Fibroblast of upper back skin (primary cell): ENCODE measurements around the gene UFC1.

Source experiments
- DNase-seq: peaks from one replicate; pipeline ENCODE4 v3.0.0-alpha.2; 2013

Gene UFC1

DNA sequence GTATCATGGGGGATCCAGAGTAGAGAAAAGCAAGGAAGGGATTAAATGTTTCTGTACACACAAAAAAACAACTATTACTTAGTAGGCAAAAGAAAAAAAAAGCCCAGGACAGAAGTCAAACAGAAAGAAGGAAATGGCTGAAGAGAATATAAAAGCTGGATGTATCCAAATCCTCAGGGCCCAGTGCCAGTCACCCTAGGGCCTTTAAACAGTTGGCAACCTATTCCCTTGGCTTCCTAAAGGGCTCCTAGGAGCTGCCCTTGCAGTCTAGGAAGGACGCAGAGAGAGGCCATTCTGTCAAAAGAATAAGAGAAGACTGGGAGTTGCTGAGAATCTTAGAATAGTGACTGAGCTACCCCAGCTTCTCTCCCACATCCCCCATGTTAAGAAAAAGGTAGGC is 18.6 kb downstream of the UFC1 start:
- DNase-seq = no peak

GRCh38 chr1:161172776-161173376 is 19.1 kb downstream of the UFC1 start:
- peak; percentile 98 for DNase-seq

DNA sequence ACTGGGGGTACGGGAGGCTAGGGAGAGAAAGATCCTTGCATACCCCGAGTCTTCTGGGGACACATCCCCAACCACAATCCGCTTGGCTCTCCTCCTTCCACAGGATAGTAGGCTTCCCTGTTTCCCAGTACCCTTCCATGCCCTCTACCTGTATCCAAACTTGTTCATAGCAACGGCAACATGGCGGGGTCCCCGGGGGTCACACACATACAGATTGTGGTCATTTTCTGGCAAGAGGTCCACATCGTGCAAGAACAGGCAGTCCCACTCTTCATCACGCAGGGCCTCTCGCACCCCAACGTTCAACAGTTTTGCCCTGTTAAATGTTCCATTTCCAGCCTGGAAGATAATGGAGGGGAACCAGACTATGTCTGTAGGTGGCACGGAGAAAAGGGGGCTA is 19.9 kb downstream of the UFC1 start:
- DNase-seq = no peak

- DNase-seq = no peak
These were observed 21.1 kb downstream of the UFC1 start for GRCh38 chr1:161174911-161175310.

DNA sequence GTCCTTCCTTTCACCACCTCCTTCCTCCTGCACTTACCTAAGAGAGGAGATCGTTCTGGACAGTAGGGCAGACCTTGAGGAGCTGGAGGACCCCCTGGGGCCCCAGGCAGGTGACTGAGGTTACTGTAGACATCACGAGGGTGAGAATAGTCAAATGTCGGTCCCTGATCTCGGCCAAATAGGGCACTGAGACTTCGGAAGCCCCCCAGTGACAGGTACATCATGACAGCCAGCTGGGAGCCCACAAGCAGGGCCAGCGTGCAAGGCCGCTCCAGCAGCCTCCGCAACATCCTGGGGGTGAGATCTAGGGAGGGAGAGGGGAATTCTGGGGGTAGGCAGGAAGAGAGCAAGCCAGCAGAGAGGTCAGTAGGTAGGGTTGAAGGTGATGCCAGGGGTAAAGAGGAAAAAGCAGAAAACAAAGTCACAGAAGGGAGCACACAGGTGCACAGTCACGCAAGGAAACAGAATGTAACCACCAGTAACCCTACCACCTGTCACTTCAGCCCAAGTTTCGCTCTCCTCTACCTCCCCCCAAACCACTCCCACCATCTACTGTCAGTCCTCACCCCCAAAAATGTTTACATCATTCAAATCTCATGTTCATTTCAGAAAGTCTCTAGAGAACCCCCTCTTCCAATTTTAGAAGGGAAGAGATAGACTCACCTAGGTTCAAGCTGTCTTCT is 22.1 kb downstream of the UFC1 start:
- no peak for DNase-seq

- DNase-seq = no peak
These were observed 22.8 kb downstream of the UFC1 start for GRCh38 chr1:161176468-161177111.

DNA sequence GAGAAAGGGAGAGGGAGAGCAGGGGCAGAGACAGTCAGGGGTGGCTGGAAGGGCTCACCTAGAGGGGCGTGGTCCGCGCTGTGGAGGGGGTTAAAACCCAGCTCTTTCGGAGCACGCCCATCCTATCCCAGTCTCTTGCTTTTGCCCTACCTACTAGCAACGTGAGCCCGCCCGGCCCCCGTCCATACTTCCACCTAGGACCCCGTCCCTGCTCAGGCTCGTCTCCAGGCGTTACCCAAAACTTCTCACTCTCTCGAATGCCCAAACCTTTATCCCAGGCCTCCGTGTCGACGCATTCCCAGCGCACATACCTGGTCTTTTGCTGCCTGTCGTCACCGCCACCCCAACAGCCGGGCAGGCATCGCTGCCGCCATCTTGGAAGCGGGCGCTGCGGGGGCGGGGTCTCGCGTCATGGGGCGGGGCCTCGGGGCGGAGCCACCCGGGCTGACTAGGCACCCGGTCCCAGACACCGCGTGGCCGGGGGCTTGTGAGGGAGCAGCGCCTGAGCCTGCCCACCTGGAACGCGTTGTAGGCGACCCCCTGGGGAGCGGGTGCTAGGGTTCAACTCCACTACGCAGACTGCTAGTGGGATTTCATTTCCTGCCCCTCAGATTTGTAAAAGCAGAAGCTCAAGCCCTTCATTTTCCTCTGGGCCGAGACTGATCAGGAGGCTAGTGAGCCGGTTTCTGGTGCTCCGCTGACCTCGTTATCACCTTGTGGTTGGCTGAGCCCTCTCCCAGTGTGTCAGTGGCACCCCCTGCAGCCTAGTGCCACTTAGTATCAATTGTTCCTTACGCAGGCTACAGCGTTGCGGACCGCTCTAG is 23.5 kb downstream of the UFC1 start, which contains the start of gene B4GALT3:
Gene B4GALT3, minus strand, starts transcription at position 396 of the 824 bp plus-strand sequence. CDS start 1,447 bp downstream, outside the sequence.
- peak; percentile 78 for DNase-seq

- DNase-seq = no peak
These were observed 24.1 kb downstream of the UFC1 start for GRCh38 chr1:161177936-161178244.

- no peak for DNase-seq
These were observed 25.9 kb downstream of the UFC1 start for GRCh38 chr1:161179698-161180097.

DNA sequence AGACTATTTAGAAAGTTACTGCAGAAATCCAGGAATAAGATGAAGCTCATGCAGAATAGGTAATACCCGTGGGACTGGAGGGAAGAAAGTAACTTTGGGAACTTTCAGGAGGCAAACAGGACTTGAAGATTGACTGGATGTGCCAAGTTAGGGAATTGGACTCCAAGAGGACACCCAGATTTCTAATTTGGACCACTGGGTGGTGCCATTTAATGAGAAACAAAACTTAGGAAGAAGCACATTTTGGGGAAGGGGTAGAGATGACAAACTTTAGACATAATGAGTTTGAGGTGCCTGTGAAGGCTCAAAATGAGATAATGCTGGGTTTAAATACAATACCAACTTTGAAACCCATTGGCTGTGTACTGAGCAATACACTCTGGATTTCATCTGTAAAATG is 26.9 kb downstream of the UFC1 start:
- DNase-seq = no peak

GRCh38 chr1:161182214-161182613 is 28.4 kb downstream of the UFC1 start:
- DNase-seq = peak; percentile 41

GRCh38 chr1:161185282-161185682 is 31.5 kb downstream of the UFC1 start:
- peak; percentile 73 for DNase-seq

DNA sequence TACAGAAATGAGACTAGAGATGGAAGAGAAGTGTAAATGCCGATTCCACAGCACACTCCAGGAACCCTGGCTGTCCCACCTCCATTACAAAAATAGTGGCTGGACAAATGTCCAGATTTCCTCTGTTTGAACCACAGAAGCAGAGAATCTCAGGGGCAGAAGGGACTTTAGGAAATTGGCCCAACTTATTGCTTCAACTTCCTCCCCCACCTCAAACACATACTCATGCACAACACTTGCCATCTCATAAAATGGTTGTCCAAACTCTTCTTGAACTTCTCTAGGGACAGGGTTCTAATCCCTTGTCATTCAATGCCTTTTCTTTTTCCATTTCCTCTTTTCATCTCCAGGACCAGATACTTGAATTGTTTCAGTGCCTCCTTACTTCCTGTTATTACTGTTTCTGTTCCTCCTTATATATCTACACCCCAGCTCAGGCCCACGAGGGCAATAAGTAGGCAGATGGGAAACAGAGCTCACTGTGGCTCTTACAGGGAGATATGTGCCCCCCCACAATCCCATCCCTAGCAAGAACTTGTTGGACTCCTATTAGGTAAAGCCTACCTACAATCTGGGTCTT is 32.0 kb downstream of the UFC1 start:
- no peak for DNase-seq

- no peak for DNase-seq
These were observed 33.5 kb downstream of the UFC1 start for GRCh38 chr1:161187311-161187710.

- no peak for DNase-seq
These were observed 34.6 kb downstream of the UFC1 start for GRCh38 chr1:161188381-161188780.

- DNase-seq = no peak
These were observed 35.3 kb downstream of the UFC1 start for GRCh38 chr1:161189036-161189435.

- no peak for DNase-seq
These were observed 37.3 kb downstream of the UFC1 start for GRCh38 chr1:161190962-161191521.

GRCh38 chr1:161191971-161192370 is 38.2 kb downstream of the UFC1 start:
- no peak for DNase-seq

- DNase-seq = peak; percentile 72
These were observed 39.0 kb downstream of the UFC1 start for GRCh38 chr1:161192476-161193465.

DNA sequence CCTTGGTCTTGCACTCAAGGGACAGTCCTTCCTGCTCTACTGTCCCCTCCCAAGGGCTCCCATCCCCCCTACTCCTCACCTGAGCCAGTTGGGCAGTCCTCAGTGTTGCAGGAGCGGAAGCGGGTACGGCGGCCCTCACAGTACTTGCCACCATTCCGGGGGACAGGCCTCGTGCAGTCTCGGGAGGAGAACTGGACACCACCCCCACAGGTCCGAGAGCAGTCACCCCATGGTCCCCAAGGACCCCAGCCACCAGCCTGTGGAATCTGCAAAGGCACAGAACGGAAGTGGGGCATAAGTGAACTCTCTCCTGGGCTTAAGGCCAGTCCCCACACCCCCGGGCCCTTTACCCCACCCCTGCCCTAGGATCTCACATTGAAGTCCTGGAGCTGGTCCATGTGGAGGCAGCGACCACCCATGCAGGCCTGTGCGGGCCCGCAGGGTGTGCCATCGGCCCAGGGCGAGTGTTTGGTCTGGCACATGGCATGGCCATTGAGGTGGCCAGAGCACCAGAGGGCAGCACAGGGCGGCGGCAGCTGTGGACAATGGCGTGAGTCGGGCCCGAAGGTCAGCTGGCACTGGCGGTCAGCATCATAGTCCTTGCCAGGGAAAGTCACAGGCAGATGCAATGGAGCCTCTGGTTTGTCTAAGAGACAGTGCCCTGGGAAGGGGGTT is 39.9 kb downstream of the UFC1 start:
- no peak for DNase-seq

GRCh38 chr1:161195171-161195570 is 41.4 kb downstream of the UFC1 start:
- DNase-seq = no peak
